ENCODE results near the gene NELFCD.

Gene NELFCD

GRCh38 chr20:58992911-58993310, 11.9 kb downstream of the NELFCD start:
- Histone ChIP-seq H3K4me1 (ENCODE audit: control insufficient read depth in 5 of 5, insufficient read depth in 5 of 5, low read length in 5 of 5) (peaks cover 0 to 3% (median 0%) of the 10 kb centered on the region in 5 donors), H3K9ac (ENCODE audit: low read length in 5 of 5) (no peak overlapping the region), H3K36me3 (ENCODE audit: control insufficient read depth in 5 of 5, insufficient read depth in 5 of 5, low read length in 5 of 5) (peaks cover 17 to 99% (median 96%) of the 10 kb centered on the region in 5 donors), H3K27me3 (ENCODE audit: control insufficient read depth in 5 of 5, insufficient read depth in 4 of 5, low read length in 5 of 5) (no peaks in the 10 kb centered on the region), H3K27ac (ENCODE audit: low read depth, low read length) (no peak overlapping the region), H3K9me3 (ENCODE audit: control insufficient read depth in 5 of 5, low read length in 5 of 5) (no peaks in the 10 kb centered on the region), H3K4me3 (ENCODE audit: low read depth in 1 of 5, low read length in 5 of 5) (no peak overlapping the region)

- H3K4me3 ChIP-seq (ENCODE audit: low read depth in 1 of 5, low read length in 5 of 5) = no peak overlapping the region
- no peaks in the 10 kb centered on the region for H3K9me3 ChIP-seq (ENCODE audit: control insufficient read depth in 5 of 5, low read length in 5 of 5)
- H3K27me3 ChIP-seq (ENCODE audit: control insufficient read depth in 5 of 5, insufficient read depth in 4 of 5, low read length in 5 of 5) = no peaks in the 10 kb centered on the region
- no peak overlapping the region for H3K9ac ChIP-seq (ENCODE audit: low read length in 5 of 5)
- H3K27ac ChIP-seq (ENCODE audit: low read depth, low read length) = no peak overlapping the region
- peaks cover 18 to 98% (median 91%) of the 10 kb centered on the region in 5 donors for H3K36me3 ChIP-seq (ENCODE audit: control insufficient read depth in 5 of 5, insufficient read depth in 5 of 5, low read length in 5 of 5)
- H3K4me1 ChIP-seq (ENCODE audit: control insufficient read depth in 5 of 5, insufficient read depth in 5 of 5, low read length in 5 of 5) = peaks cover 0 to 3% (median 0%) of the 10 kb centered on the region in 5 donors
These were observed 12.5 kb downstream of the NELFCD start for GRCh38 chr20:58993332-58994248.

- H3K36me3 ChIP-seq (ENCODE audit: control insufficient read depth in 5 of 5, insufficient read depth in 5 of 5, low read length in 5 of 5) = peaks cover 18 to 98% (median 89%) of the 10 kb centered on the region in 5 donors
- no peaks in the 10 kb centered on the region for H3K9me3 ChIP-seq (ENCODE audit: control insufficient read depth in 5 of 5, low read length in 5 of 5)
- H3K27ac ChIP-seq (ENCODE audit: low read depth, low read length) = no peak overlapping the region
- no peak overlapping the region for H3K4me3 ChIP-seq (ENCODE audit: low read depth in 1 of 5, low read length in 5 of 5)
- H3K27me3 ChIP-seq (ENCODE audit: control insufficient read depth in 5 of 5, insufficient read depth in 4 of 5, low read length in 5 of 5) = no peaks in the 10 kb centered on the region
- H3K9ac ChIP-seq (ENCODE audit: low read length in 5 of 5) = no peak overlapping the region
- H3K4me1 ChIP-seq (ENCODE audit: control insufficient read depth in 5 of 5, insufficient read depth in 5 of 5, low read length in 5 of 5) = peaks cover 0 to 3% (median 0%) of the 10 kb centered on the region in 5 donors
These were observed 13.5 kb downstream of the NELFCD start for GRCh38 chr20:58994390-58995159.

GRCh38 chr20:58995461-58996225, 14.6 kb downstream of the NELFCD start:
- H3K4me1 ChIP-seq (ENCODE audit: control insufficient read depth in 5 of 5, insufficient read depth in 5 of 5, low read length in 5 of 5) = peaks cover 0 to 3% (median 0%) of the 10 kb centered on the region in 5 donors
- H3K27me3 ChIP-seq (ENCODE audit: control insufficient read depth in 5 of 5, insufficient read depth in 4 of 5, low read length in 5 of 5) = no peaks in the 10 kb centered on the region
- H3K9me3 ChIP-seq (ENCODE audit: control insufficient read depth in 5 of 5, low read length in 5 of 5) = no peaks in the 10 kb centered on the region
- H3K4me3 ChIP-seq (ENCODE audit: low read depth in 1 of 5, low read length in 5 of 5) = no peak overlapping the region
- H3K27ac ChIP-seq (ENCODE audit: low read depth, low read length) = no peak overlapping the region
- H3K9ac ChIP-seq (ENCODE audit: low read length in 5 of 5) = no peak overlapping the region
- H3K36me3 ChIP-seq (ENCODE audit: control insufficient read depth in 5 of 5, insufficient read depth in 5 of 5, low read length in 5 of 5) = peaks cover 15 to 97% (median 87%) of the 10 kb centered on the region in 5 donors

GRCh38 chr20:58996226-58996611, 15.2 kb downstream of the NELFCD start:
- Histone ChIP-seq H3K27ac (ENCODE audit: low read depth, low read length) (no peak overlapping the region), H3K4me3 (ENCODE audit: low read depth in 1 of 5, low read length in 5 of 5) (no peak overlapping the region), H3K36me3 (ENCODE audit: control insufficient read depth in 5 of 5, insufficient read depth in 5 of 5, low read length in 5 of 5) (peaks cover 15 to 97% (median 86%) of the 10 kb centered on the region in 5 donors), H3K9me3 (ENCODE audit: control insufficient read depth in 5 of 5, low read length in 5 of 5) (no peaks in the 10 kb centered on the region), H3K4me1 (ENCODE audit: control insufficient read depth in 5 of 5, insufficient read depth in 5 of 5, low read length in 5 of 5) (peaks cover 0 to 3% (median 0%) of the 10 kb centered on the region in 5 donors), H3K27me3 (ENCODE audit: control insufficient read depth in 5 of 5, insufficient read depth in 4 of 5, low read length in 5 of 5) (no peaks in the 10 kb centered on the region), H3K9ac (ENCODE audit: low read length in 5 of 5) (no peak overlapping the region)

- H3K27ac ChIP-seq (ENCODE audit: low read depth, low read length) = no peak overlapping the region
- no peaks in the 10 kb centered on the region for H3K9me3 ChIP-seq (ENCODE audit: control insufficient read depth in 5 of 5, low read length in 5 of 5)
- peaks cover 6 to 98% (median 86%) of the 10 kb centered on the region in 5 donors for H3K36me3 ChIP-seq (ENCODE audit: control insufficient read depth in 5 of 5, insufficient read depth in 5 of 5, low read length in 5 of 5)
- H3K27me3 ChIP-seq (ENCODE audit: control insufficient read depth in 5 of 5, insufficient read depth in 4 of 5, low read length in 5 of 5) = no peaks in the 10 kb centered on the region
- H3K4me1 ChIP-seq (ENCODE audit: control insufficient read depth in 5 of 5, insufficient read depth in 5 of 5, low read length in 5 of 5) = peaks cover 0 to 3% (median 0%) of the 10 kb centered on the region in 5 donors
- H3K9ac ChIP-seq (ENCODE audit: low read length in 5 of 5) = no peak overlapping the region
- no peak overlapping the region for H3K4me3 ChIP-seq (ENCODE audit: low read depth in 1 of 5, low read length in 5 of 5)
These were observed 16.2 kb downstream of the NELFCD start for GRCh38 chr20:58997141-58997770.

GRCh38 chr20:58998656-58999055, 17.6 kb downstream of the NELFCD start:
- no peak overlapping the region for H3K4me3 ChIP-seq (ENCODE audit: low read depth in 1 of 5, low read length in 5 of 5)
- H3K36me3 ChIP-seq (ENCODE audit: control insufficient read depth in 5 of 5, insufficient read depth in 5 of 5, low read length in 5 of 5) = peaks cover 3 to 97% (median 82%) of the 10 kb centered on the region in 5 donors
- no peaks in the 10 kb centered on the region for H3K27me3 ChIP-seq (ENCODE audit: control insufficient read depth in 5 of 5, insufficient read depth in 4 of 5, low read length in 5 of 5)
- peaks cover 0 to 17% (median 7%) of the 10 kb centered on the region in 5 donors for H3K4me1 ChIP-seq (ENCODE audit: control insufficient read depth in 5 of 5, insufficient read depth in 5 of 5, low read length in 5 of 5)
- no peak overlapping the region for H3K27ac ChIP-seq (ENCODE audit: low read depth, low read length)
- H3K9me3 ChIP-seq (ENCODE audit: control insufficient read depth in 5 of 5, low read length in 5 of 5) = no peaks in the 10 kb centered on the region
- no peak overlapping the region for H3K9ac ChIP-seq (ENCODE audit: low read length in 5 of 5)

- Histone ChIP-seq H3K4me3 (ENCODE audit: low read depth in 1 of 5, low read length in 5 of 5) (no peak overlapping the region), H3K4me1 (ENCODE audit: control insufficient read depth in 5 of 5, insufficient read depth in 5 of 5, low read length in 5 of 5) (peaks cover 2 to 34% (median 21%) of the 10 kb centered on the region in 5 donors), H3K9ac (ENCODE audit: low read length in 5 of 5) (no peak overlapping the region), H3K36me3 (ENCODE audit: control insufficient read depth in 5 of 5, insufficient read depth in 5 of 5, low read length in 5 of 5) (peaks cover 3 to 87% (median 74%) of the 10 kb centered on the region in 5 donors), H3K9me3 (ENCODE audit: control insufficient read depth in 5 of 5, low read length in 5 of 5) (no peaks in the 10 kb centered on the region), H3K27me3 (ENCODE audit: control insufficient read depth in 5 of 5, insufficient read depth in 4 of 5, low read length in 5 of 5) (no peaks in the 10 kb centered on the region), H3K27ac (ENCODE audit: low read depth, low read length) (no peak overlapping the region)
These were observed 19.3 kb downstream of the NELFCD start for GRCh38 chr20:59000326-59000725.

- Histone ChIP-seq H3K27ac (ENCODE audit: low read depth, low read length) (no peak overlapping the region), H3K9me3 (ENCODE audit: control insufficient read depth in 5 of 5, low read length in 5 of 5) (no peaks in the 10 kb centered on the region), H3K27me3 (ENCODE audit: control insufficient read depth in 5 of 5, insufficient read depth in 4 of 5, low read length in 5 of 5) (no peaks in the 10 kb centered on the region), H3K4me1 (ENCODE audit: control insufficient read depth in 5 of 5, insufficient read depth in 5 of 5, low read length in 5 of 5) (peaks cover 7 to 41% (median 28%) of the 10 kb centered on the region in 5 donors), H3K4me3 (ENCODE audit: low read depth in 1 of 5, low read length in 5 of 5) (no peak overlapping the region), H3K36me3 (ENCODE audit: control insufficient read depth in 5 of 5, insufficient read depth in 5 of 5, low read length in 5 of 5) (peaks cover 3 to 80% (median 66%) of the 10 kb centered on the region in 5 donors), H3K9ac (ENCODE audit: low read length in 5 of 5) (no peak overlapping the region)
These were observed 20.0 kb downstream of the NELFCD start for GRCh38 chr20:59001068-59001448.
